OCI-LY3 (cell line): ENCODE results near the gene TARDBP.

Source experiments
- CTCF ChIP-seq: fragments of 200-600, 300-600 bp; sonication (generic); IDR thresholded peaks from 2 replicates; pipeline ENCODE4 v1.5.1; 2014; ENCODE audit warnings: antibody characterized with exemption, low read length, low read depth
- EZH2phosphoT487 ChIP-seq: fragments of 200-600 bp; shearing (Covaris generic); IDR thresholded peaks from 2 replicates; pipeline ENCODE4 v1.6.1; 2018; ENCODE audit warnings: antibody characterized with exemption, mixed run types, low read depth

- TF ChIP-seq CTCF (no peak), EZH2phosphoT487 (no peak)
Observed at GRCh38 chr1:10992864-10993263, 19.6 kb upstream of the TARDBP start.
